Activated naive CD8-positive, alpha-beta T cell treated with anti-CD3 and anti-CD28 coated beads, Interleukin-2, amount 10 ng/mL, durations not matched to agents 7 days and 5 days (primary cell): Measurements from ENCODE around the gene NRG2. TPM values are rescaled to one million over a fixed set of nuclear protein-coding genes. Genes with fewer than 3 reads are reported as not detected.

Source experiments
- ATAC-seq: fragments of 150-1000 bp; cut with Tn5 transposase; one replicate; pipeline ENCODE4 v1.10.0; 2021; ENCODE audit warnings: low read depth, moderate library complexity
- POLR2A ChIA-PET: fragments of 350-600 bp; sonication (Branson Sonifier 250); formaldehyde crosslinking; loops from one replicate; lab custom pipeline; 2021; ENCODE audit warnings: antibody characterized with exemption; lab: Charles Lee
- DNase-seq: peaks from one replicate; pipeline ENCODE4 v3.0.0; 2021
- H3K27ac Mint-ChIP-seq: one replicate; pipeline ENCODE4 v1.8.0; 2022; ENCODE audit warnings: mild to moderate bottlenecking, mixed read lengths
- H3K27me3 Mint-ChIP-seq: one replicate; pipeline ENCODE4 v1.8.0; 2022; ENCODE audit warnings: mild to moderate bottlenecking, moderate library complexity, mixed read lengths
- H3K36me3 Mint-ChIP-seq: one replicate; pipeline ENCODE4 v1.8.0; 2021; ENCODE audit warnings: mild to moderate bottlenecking, mixed read lengths
- H3K4me1 Mint-ChIP-seq: one replicate; pipeline ENCODE4 v1.8.0; 2021; ENCODE audit warnings: mixed read lengths
- H3K4me3 Mint-ChIP-seq: one replicate; pipeline ENCODE4 v1.8.0; 2022; ENCODE audit warnings: mild to moderate bottlenecking, moderate library complexity, mixed read lengths
- H3K9me3 Mint-ChIP-seq: one replicate; pipeline ENCODE4 v1.8.0; 2021; ENCODE audit warnings: mixed read lengths
- total RNA-seq, 2 experiments: library from RNA; stranded (reverse); gene quantifications; one replicate each; pipeline ENCODE4 v1.2.3, GENCODE V29; 2021

Gene NRG2
- total RNA-seq, 2 experiments from 2014 or later, result 0.08 TPM; not detected in 1

GRCh38 chr5:139924294-139925215 lies 118.5 kb downstream of the NRG2 start:
- H3K36me3 Mint-ChIP-seq, result no peaks in the 10 kb centered on the region
- no peaks in the 10 kb centered on the region for H3K4me1 Mint-ChIP-seq
- no peak overlapping the region for H3K27ac Mint-ChIP-seq
- ATAC-seq (no peak), DNase-seq (no peak)
- no peak overlapping the region for H3K4me3 Mint-ChIP-seq
- H3K9me3 Mint-ChIP-seq, result no peaks in the 10 kb centered on the region
- POLR2A ChIA-PET, result no interaction called here
- peaks cover 13% of the 10 kb centered on the region for H3K27me3 Mint-ChIP-seq

GRCh38 chr5:139919308-139919707 lies 123.8 kb downstream of the NRG2 start:
- no peak for ATAC-seq
- POLR2A ChIA-PET, result no interaction called here
- Mint-ChIP-seq H3K27me3 (peaks cover 21% of the 10 kb centered on the region), H3K9me3 (no peaks in the 10 kb centered on the region), H3K4me3 (no peak overlapping the region), H3K36me3 (no peaks in the 10 kb centered on the region), H3K4me1 (no peaks in the 10 kb centered on the region), H3K27ac (no peak overlapping the region)
- no peak for DNase-seq

- ATAC-seq (no peak), DNase-seq (no peak)
- Mint-ChIP-seq H3K4me1 (no peaks in the 10 kb centered on the region), H3K27me3 (peaks cover 15% of the 10 kb centered on the region), H3K9me3 (no peaks in the 10 kb centered on the region), H3K4me3 (no peak overlapping the region), H3K36me3 (no peaks in the 10 kb centered on the region), H3K27ac (no peak overlapping the region)
- POLR2A ChIA-PET, result no interaction called here
These were observed 127.3 kb downstream of the NRG2 start for GRCh38 chr5:139915834-139916233.

- Mint-ChIP-seq H3K27me3 (peaks cover 12% of the 10 kb centered on the region), H3K36me3 (no peaks in the 10 kb centered on the region), H3K27ac (no peak overlapping the region), H3K4me3 (no peak overlapping the region), H3K4me1 (no peaks in the 10 kb centered on the region), H3K9me3 (no peaks in the 10 kb centered on the region)
- POLR2A ChIA-PET, result no interaction called here
- ATAC-seq (no peak), DNase-seq (no peak)
These were observed 127.8 kb downstream of the NRG2 start for GRCh38 chr5:139915266-139915665.

- DNase-seq (no peak), ATAC-seq (no peak)
- no peaks in the 10 kb centered on the region for H3K4me1 Mint-ChIP-seq
- no peak overlapping the region for H3K4me3 Mint-ChIP-seq
- H3K27ac Mint-ChIP-seq, result no peak overlapping the region
- no peaks in the 10 kb centered on the region for H3K9me3 Mint-ChIP-seq
- no peaks in the 10 kb centered on the region for H3K36me3 Mint-ChIP-seq
- H3K27me3 Mint-ChIP-seq, result peaks cover 12% of the 10 kb centered on the region
- POLR2A ChIA-PET, result no interaction called here
These were observed 128.8 kb downstream of the NRG2 start for GRCh38 chr5:139914218-139914807.

GRCh38 chr5:139912804-139913203 lies 130.3 kb downstream of the NRG2 start:
- H3K27ac Mint-ChIP-seq, result no peak overlapping the region
- H3K27me3 Mint-ChIP-seq, result peaks cover 12% of the 10 kb centered on the region
- H3K4me3 Mint-ChIP-seq, result no peak overlapping the region
- no peaks in the 10 kb centered on the region for H3K4me1 Mint-ChIP-seq
- ATAC-seq (no peak), DNase-seq (no peak)
- no peaks in the 10 kb centered on the region for H3K36me3 Mint-ChIP-seq
- POLR2A ChIA-PET, result no interaction called here
- H3K9me3 Mint-ChIP-seq, result no peaks in the 10 kb centered on the region

- H3K4me3 Mint-ChIP-seq, result no peak overlapping the region
These were observed 130.9 kb downstream of the NRG2 start for GRCh38 chr5:139912158-139912557.

GRCh38 chr5:139911425-139912120 lies 131.5 kb downstream of the NRG2 start:
- no peak for DNase-seq
- H3K27me3 Mint-ChIP-seq, result peaks cover 12% of the 10 kb centered on the region

More at GRCh38 chr5:139912158-139912557, 130.9 kb downstream of the NRG2 start:
- POLR2A ChIA-PET, result no interaction called here
- Mint-ChIP-seq H3K27me3 (peaks cover 12% of the 10 kb centered on the region), H3K36me3 (no peaks in the 10 kb centered on the region), H3K4me1 (no peaks in the 10 kb centered on the region), H3K27ac (no peak overlapping the region), H3K9me3 (no peaks in the 10 kb centered on the region)
- DNase-seq, result no peak
- ATAC-seq, result no peak

GRCh38 chr5:139910901-139911300 lies 132.2 kb downstream of the NRG2 start:
- no peaks in the 10 kb centered on the region for H3K9me3 Mint-ChIP-seq
- H3K27me3 Mint-ChIP-seq, result peaks cover 11% of the 10 kb centered on the region
- no peak overlapping the region for H3K27ac Mint-ChIP-seq
- ATAC-seq (no peak), DNase-seq (no peak)
- H3K36me3 Mint-ChIP-seq, result no peaks in the 10 kb centered on the region
- H3K4me1 Mint-ChIP-seq, result no peaks in the 10 kb centered on the region
- POLR2A ChIA-PET, result no interaction called here
- H3K4me3 Mint-ChIP-seq, result no peak overlapping the region

More at GRCh38 chr5:139911425-139912120, 131.5 kb downstream of the NRG2 start:
- H3K27ac Mint-ChIP-seq, result no peak overlapping the region
- no peak overlapping the region for H3K4me3 Mint-ChIP-seq
- POLR2A ChIA-PET, result no interaction called here
- no peaks in the 10 kb centered on the region for H3K36me3 Mint-ChIP-seq
- H3K4me1 Mint-ChIP-seq, result no peaks in the 10 kb centered on the region
- no peaks in the 10 kb centered on the region for H3K9me3 Mint-ChIP-seq
- no peak for ATAC-seq

GRCh38 chr5:139910036-139910435 lies 133.1 kb downstream of the NRG2 start:
- POLR2A ChIA-PET, result no interaction called here
- DNase-seq (no peak), ATAC-seq (no peak)
- no peaks in the 10 kb centered on the region for H3K36me3 Mint-ChIP-seq
- H3K9me3 Mint-ChIP-seq, result no peaks in the 10 kb centered on the region
- H3K27me3 Mint-ChIP-seq, result peaks cover 3% of the 10 kb centered on the region
- no peaks in the 10 kb centered on the region for H3K4me1 Mint-ChIP-seq
- H3K27ac Mint-ChIP-seq, result no peak overlapping the region
- H3K4me3 Mint-ChIP-seq, result no peak overlapping the region

GRCh38 chr5:139908749-139909148 lies 134.3 kb downstream of the NRG2 start:
- no peaks in the 10 kb centered on the region for H3K9me3 Mint-ChIP-seq
- H3K36me3 Mint-ChIP-seq, result no peaks in the 10 kb centered on the region
- H3K4me3 Mint-ChIP-seq, result no peak overlapping the region
- POLR2A ChIA-PET, result no interaction called here
- ATAC-seq (no peak), DNase-seq (no peak)
- no peaks in the 10 kb centered on the region for H3K4me1 Mint-ChIP-seq
- peaks cover under 1% of the 10 kb centered on the region for H3K27me3 Mint-ChIP-seq
- H3K27ac Mint-ChIP-seq, result no peak overlapping the region

GRCh38 chr5:139906661-139907060 lies 136.4 kb downstream of the NRG2 start:
- ATAC-seq (no peak), DNase-seq (no peak)
- Mint-ChIP-seq H3K4me3 (no peak overlapping the region), H3K27ac (no peak overlapping the region), H3K4me1 (no peaks in the 10 kb centered on the region), H3K27me3 (peaks cover 17% of the 10 kb centered on the region), H3K36me3 (no peaks in the 10 kb centered on the region), H3K9me3 (no peaks in the 10 kb centered on the region)
- POLR2A ChIA-PET, result no interaction called here

- no peak overlapping the region for H3K27ac Mint-ChIP-seq
- H3K9me3 Mint-ChIP-seq, result no peaks in the 10 kb centered on the region
- H3K27me3 Mint-ChIP-seq, result peaks cover 19% of the 10 kb centered on the region
- no peaks in the 10 kb centered on the region for H3K4me1 Mint-ChIP-seq
- DNase-seq, result no peak
- no peak for ATAC-seq
- H3K4me3 Mint-ChIP-seq, result no peak overlapping the region
- no peaks in the 10 kb centered on the region for H3K36me3 Mint-ChIP-seq
- POLR2A ChIA-PET, result no interaction called here
These were observed 138.1 kb downstream of the NRG2 start for GRCh38 chr5:139904816-139905661.
